ENCODE results near the gene FAIM2. TPM values are rescaled to one million over a fixed set of nuclear protein-coding genes. Genes with fewer than 3 reads are reported as not detected.

FAIM2 gene
- polyA plus RNA-seq, 2 of the 4 experiments (the other 2 are of a cell fraction) = 0.23 TPM; not detected in 1

DNA sequence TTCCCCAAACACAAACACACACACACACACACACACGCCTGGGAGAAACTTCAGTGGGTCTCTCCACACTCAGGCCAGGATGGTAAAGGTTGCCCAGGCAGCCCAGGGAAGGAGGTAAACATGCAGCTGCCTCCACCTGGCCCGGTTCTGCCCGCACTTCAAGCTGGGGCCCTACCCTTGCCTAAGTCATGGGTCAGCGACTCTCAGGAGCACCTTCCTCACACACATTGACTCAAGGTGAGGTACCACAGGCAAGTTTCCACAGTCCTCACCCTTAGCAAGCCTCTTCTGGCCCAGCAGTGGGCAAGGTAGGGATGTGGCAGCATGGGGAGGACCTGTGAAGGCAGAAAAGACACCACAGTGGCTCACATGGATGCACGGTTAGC, 14.1 kb upstream of the FAIM2 start (continued):
- TF ChIP-seq, protein P1, sequence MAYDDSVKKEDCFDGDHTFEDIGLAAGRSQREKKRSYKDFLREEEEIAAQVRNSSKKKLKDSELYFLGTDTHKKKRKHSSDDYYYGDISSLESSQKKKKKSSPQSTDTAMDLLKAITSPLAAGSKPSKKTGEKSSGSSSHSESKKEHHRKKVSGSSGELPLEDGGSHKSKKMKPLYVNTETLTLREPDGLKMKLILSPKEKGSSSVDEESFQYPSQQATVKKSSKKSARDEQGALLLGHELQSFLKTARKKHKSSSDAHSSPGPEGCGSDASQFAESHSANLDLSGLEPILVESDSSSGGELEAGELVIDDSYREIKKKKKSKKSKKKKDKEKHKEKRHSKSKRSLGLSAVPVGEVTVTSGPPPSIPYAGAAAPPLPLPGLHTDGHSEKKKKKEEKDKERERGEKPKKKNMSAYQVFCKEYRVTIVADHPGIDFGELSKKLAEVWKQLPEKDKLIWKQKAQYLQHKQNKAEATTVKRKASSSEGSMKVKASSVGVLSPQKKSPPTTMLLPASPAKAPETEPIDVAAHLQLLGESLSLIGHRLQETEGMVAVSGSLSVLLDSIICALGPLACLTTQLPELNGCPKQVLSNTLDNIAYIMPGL (CRISPR knock-in tag; IDR thresholded peaks at IDR 0.05; ENCODE audit: borderline replicate concordance) = no peak
- TF ChIP-seq RCOR1 (IDR thresholded peaks at IDR 0.05; ENCODE audit: low read depth, low read length) = no peak

DNA sequence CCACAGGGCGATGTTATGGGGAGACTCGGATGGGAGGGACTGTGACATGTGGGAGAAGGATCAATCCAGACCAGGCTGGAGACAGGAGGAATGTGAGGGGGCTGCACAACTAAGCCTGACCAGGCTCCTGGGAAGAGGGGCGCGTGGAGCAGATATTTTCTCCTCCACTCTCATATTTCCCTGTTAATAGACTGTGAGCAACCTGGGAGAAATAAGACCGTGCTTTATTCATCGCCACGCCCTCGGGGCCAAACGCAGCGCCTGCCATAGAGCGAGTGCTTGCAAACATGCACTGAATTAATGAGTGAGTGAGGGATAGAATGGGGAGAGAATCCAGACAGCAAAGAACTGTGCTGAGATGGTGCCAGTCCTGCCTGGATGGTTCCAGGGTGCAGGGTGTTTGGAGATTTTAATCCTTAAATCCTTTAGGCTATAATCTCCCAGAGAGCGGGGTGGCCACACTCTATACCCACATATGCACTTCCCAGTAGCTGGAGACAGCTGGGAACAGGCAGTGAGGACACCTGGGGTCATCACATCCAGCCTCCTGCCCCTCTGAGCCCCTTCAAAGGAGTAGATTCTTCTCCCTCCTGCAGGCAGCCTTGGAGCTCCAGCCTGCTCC, 13.6 kb upstream of the FAIM2 start:
- TF ChIP-seq TP53 (CRISPR knock-in tag; IDR thresholded peaks at IDR 0.05) (no peak), JUNB (IDR thresholded peaks at IDR 0.05) (no peak), MYC (IDR thresholded peaks at IDR 0.05; ENCODE audit: borderline replicate concordance, low read length) (no peak), PHF8 (IDR thresholded peaks at IDR 0.05; ENCODE audit: borderline replicate concordance, low read depth) (no peak), RFX5 (IDR thresholded peaks at IDR 0.05) (no peak), GATA3 (IDR thresholded peaks at IDR 0.05; ENCODE audit: borderline replicate concordance) (no peak), CHD4 (IDR thresholded peaks at IDR 0.05; ENCODE audit: borderline replicate concordance) (no peak)
- ATAC-seq = no peak
- H3K4me3 ChIP-seq = no peak overlapping the region
- no peak overlapping the region for H3K27ac ChIP-seq
- peaks cover 5% of the 10 kb centered on the region; the same call in 1 of the 3 replicates for H3K4me1 ChIP-seq
- WGBS (ENCODE audit: missing lambda C conversion rate) = 84% methylated on average over 12 of the region's 12 CpGs
- DNase-seq (ENCODE audit: low read depth in 1 of 2, low spot score in 1 of 2) = no peak
- H3K9me3 ChIP-seq = no peaks in the 10 kb centered on the region
- no peak overlapping the region for H3K4me2 ChIP-seq
- ChIA-PET POLR2A (no interaction called here), CTCF (interaction anchor here (0.7 to 4.3 kb wide), 6 partner anchors 28 to 139 kb away, joined by 3 to 15 read pairs (median 4); no protein-coding TSS in a partner anchor)
- no peak for FAIRE-seq

DNA sequence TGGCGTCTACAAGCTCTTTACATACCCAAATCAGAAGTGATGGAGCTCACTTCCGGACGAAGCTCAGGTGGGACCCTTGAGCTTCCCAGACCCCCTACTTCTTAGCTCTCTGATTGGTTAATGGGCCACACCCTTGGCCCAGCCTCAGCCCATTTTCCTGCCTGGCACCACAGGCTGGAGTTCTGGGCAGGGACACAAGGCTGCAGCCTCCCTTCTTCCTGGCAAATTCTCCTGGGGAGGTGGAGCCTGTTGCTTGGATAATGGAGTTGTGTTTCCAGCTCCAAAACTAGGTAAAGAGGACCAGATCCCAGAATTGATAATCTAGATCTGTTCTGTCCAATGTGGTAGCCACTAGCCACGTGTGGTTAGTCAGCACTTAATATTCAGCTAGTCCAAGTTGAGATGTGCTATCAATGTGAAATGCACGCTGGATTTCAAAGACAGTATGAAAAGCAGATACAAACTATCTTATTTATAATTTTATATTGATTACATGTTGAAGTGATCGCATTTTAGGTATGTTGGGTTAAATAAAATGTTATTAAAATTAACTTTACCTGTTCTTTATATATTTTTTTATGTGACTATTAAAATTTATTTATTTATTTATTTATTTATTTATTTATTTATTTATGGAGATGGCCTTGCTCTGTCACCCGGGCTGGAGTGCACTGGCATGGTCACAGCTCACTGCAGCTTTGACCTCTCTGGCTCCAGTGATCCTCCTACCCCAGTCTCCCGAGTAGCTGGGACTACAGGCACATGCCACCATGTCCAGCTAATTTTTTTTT, 12.6 kb upstream of the FAIM2 start:
- ChIA-PET CTCF (interaction anchor here (0.7 to 1.6 kb wide), 7 partner anchors 9 to 131 kb away, joined by 3 to 4 read pairs (median 3); no protein-coding TSS in a partner anchor), POLR2A (no interaction called here)
- no peaks in the 10 kb centered on the region for H3K9me3 ChIP-seq
- FAIRE-seq (no peak), ATAC-seq (no peak), DNase-seq (ENCODE audit: low read depth in 1 of 2, low spot score in 1 of 2) (no peak)
- no peak overlapping the region for H3K4me3 ChIP-seq
- H3K4me1 ChIP-seq = peaks cover 5% of the 10 kb centered on the region; the same call in 1 of the 3 replicates
- TF ChIP-seq FOSL2 (IDR thresholded peaks at IDR 0.05) = no peak
- TF ChIP-seq FOSL2 (CRISPR knock-in tag; IDR thresholded peaks at IDR 0.05) = no peak
- peak; percentile 72 for TF ChIP-seq ZC3H11A (IDR thresholded peaks at IDR 0.05)
- 69% methylated on average over 8 of the region's 8 CpGs for WGBS (ENCODE audit: missing lambda C conversion rate)
- no peak overlapping the region for H3K27ac ChIP-seq
- H3K4me2 ChIP-seq = no peak overlapping the region

DNA sequence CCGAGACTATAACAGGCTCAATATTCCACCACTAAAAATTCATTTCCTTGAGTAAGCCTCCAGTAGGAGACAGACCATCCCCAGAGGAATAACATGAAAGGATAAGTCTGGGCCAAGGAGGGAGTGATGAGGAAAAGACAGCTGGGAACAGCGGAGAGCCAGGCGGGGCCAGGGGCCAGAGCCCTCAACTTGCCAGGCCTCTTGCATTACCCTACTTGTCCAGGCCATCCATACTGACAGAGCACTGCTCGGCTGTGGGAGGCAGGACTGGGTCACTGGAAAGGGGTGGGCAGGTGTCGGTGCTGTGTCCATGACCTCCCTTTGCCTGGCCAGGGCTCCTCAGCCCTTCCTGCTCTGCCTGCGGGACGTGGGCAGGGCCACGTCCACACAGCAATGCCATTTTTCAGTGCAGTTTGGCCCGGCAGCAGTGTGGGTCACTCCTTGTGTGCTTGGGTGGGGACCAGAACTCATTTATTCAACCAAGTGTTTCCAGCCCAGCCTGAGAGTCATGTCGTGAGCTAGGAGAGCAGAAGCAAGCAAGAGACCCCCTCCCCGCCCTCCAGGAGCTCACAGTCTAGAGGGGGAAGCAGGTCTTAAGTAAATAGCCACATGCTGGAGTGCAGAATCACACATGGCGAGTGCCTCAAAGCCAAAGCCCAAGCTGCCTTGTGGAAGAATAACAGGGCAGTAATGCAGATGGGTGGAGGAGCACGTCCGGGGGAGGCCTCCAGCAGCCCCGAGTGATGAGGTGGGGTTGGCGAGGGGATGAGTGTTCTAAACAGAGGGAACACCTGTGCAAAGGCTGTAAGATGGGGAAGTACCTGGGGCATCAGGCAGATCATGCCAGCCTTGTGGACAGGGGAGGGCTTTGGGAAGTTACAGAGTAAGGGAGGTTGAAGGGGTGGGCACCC, 8.9 kb upstream of the FAIM2 start:
- H3K4me1 ChIP-seq = peaks cover 5% of the 10 kb centered on the region; the same call in 1 of the 3 replicates
- FAIRE-seq = no peak
- 71% methylated on average over 15 of the region's 16 CpGs for WGBS (ENCODE audit: missing lambda C conversion rate)
- no peak overlapping the region for H3K4me2 ChIP-seq
- POLR2A ChIA-PET = no interaction called here
- ATAC-seq = peak in 1 of 2 experiments; percentile 38; a peak in 2 of 6 replicates
- H3K9me3 ChIP-seq = no peaks in the 10 kb centered on the region
- TF ChIP-seq, protein P2, sequence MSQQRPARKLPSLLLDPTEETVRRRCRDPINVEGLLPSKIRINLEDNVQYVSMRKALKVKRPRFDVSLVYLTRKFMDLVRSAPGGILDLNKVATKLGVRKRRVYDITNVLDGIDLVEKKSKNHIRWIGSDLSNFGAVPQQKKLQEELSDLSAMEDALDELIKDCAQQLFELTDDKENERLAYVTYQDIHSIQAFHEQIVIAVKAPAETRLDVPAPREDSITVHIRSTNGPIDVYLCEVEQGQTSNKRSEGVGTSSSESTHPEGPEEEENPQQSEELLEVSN (IDR thresholded peaks at IDR 0.05; ENCODE audit: borderline replicate concordance, low read depth) = no peak
- TF ChIP-seq RARB (CRISPR knock-in tag; IDR thresholded peaks at IDR 0.05) (no peak), POLR2A (IDR thresholded peaks at IDR 0.05; ENCODE audit: low read length) (no peak), CHD4 (IDR thresholded peaks at IDR 0.05; ENCODE audit: borderline replicate concordance) (no peak), CBX2 (IDR thresholded peaks at IDR 0.05; ENCODE audit: borderline replicate concordance, low read depth) (no peak), SREBF2 (IDR thresholded peaks at IDR 0.05) (no peak), SMC3 (IDR thresholded peaks at IDR 0.05) (no peak), MAZ (IDR thresholded peaks at IDR 0.05; ENCODE audit: borderline replicate concordance, low read depth, low read length) (no peak), CHD2 (IDR thresholded peaks at IDR 0.05; ENCODE audit: low read length, partially characterized antibody) (no peak), CEBPB (IDR thresholded peaks at IDR 0.05) (no peak), NR3C1 (IDR thresholded peaks at IDR 0.05) (no peak), MYC (IDR thresholded peaks at IDR 0.05; ENCODE audit: borderline replicate concordance, low read length) (no peak), HEYL (CRISPR knock-in tag; IDR thresholded peaks at IDR 0.05) (no peak), HOXA7 (CRISPR knock-in tag; IDR thresholded peaks at IDR 0.05) (no peak), NFE2L2 (conservative IDR thresholded peaks at IDR 0.05; ENCODE audit: low read length) (no peak), EHF (CRISPR knock-in tag; IDR thresholded peaks at IDR 0.05) (no peak), RCOR1 (IDR thresholded peaks at IDR 0.05; ENCODE audit: low read depth, low read length) (no peak)
- no peak for DNase-seq (ENCODE audit: low read depth in 1 of 2, low spot score in 1 of 2)
- CTCF ChIA-PET = interaction anchor here (0.5 to 2.6 kb wide), 6 partner anchors 17 to 55 kb away, joined by 3 to 9 read pairs (median 4); no protein-coding TSS in a partner anchor
- H3K4me3 ChIP-seq = no peak overlapping the region
- no peak overlapping the region for H3K27ac ChIP-seq

All from A549 (cell line).